Measurements from ENCODE around the gene PPP5C.
"Not testable (repeated sequence)": the region's sequence is repeated elsewhere in the genome, so short reads cannot be mapped to it uniquely, and the experiment has no call there.

The PPP5C gene

GRCh38 chr19:46385636-46386035 lies 38.7 kb downstream of the PPP5C start:
- no peak for DNase-seq (ENCODE audit: low read depth, low spot score)

- DNase-seq (ENCODE audit: low read depth, low spot score): no peak
These were observed 39.3 kb downstream of the PPP5C start for GRCh38 chr19:46386151-46386550.

GRCh38 chr19:46386996-46387712 lies 40.3 kb downstream of the PPP5C start:
- no peak for DNase-seq (ENCODE audit: low read depth, low spot score)

- DNase-seq (ENCODE audit: low read depth, low spot score): no peak
These were observed 40.8 kb downstream of the PPP5C start for GRCh38 chr19:46387713-46388130.

- DNase-seq (ENCODE audit: low read depth, low spot score): no peak
These were observed 41.6 kb downstream of the PPP5C start for GRCh38 chr19:46388311-46389095.

- no peak for DNase-seq (ENCODE audit: low read depth, low spot score)
These were observed 43.4 kb downstream of the PPP5C start for GRCh38 chr19:46390121-46390858.

- no peak for DNase-seq (ENCODE audit: low read depth, low spot score)
These were observed 44.0 kb downstream of the PPP5C start for GRCh38 chr19:46390866-46391265.

- DNase-seq (ENCODE audit: low read depth, low spot score): no peak
These were observed 44.7 kb downstream of the PPP5C start for GRCh38 chr19:46391296-46392251.

- no peak for DNase-seq (ENCODE audit: low read depth, low spot score)
These were observed 45.4 kb downstream of the PPP5C start for GRCh38 chr19:46392252-46392801.

GRCh38 chr19:46392837-46393236 lies 46.0 kb downstream of the PPP5C start:
- DNase-seq (ENCODE audit: low read depth, low spot score): no peak

- no peak for DNase-seq (ENCODE audit: low read depth, low spot score)
These were observed 46.8 kb downstream of the PPP5C start for GRCh38 chr19:46393456-46394401.

GRCh38 chr19:46394402-46394797 lies 47.5 kb downstream of the PPP5C start:
- DNase-seq (ENCODE audit: low read depth, low spot score): no peak

GRCh38 chr19:46397801-46398479 lies 51.1 kb downstream of the PPP5C start:
- DNase-seq (ENCODE audit: low read depth, low spot score): not testable (repeated sequence)

- DNase-seq (ENCODE audit: low read depth, low spot score): no peak
These were observed 55.8 kb downstream of the PPP5C start for GRCh38 chr19:46402725-46403124.

- no peak for DNase-seq (ENCODE audit: low read depth, low spot score)
These were observed 57.3 kb downstream of the PPP5C start for GRCh38 chr19:46404055-46404752.

- DNase-seq (ENCODE audit: low read depth, low spot score): no peak
These were observed 58.0 kb downstream of the PPP5C start for GRCh38 chr19:46404753-46405468.

GRCh38 chr19:46406976-46407375 lies 60.1 kb downstream of the PPP5C start:
- no peak for DNase-seq (ENCODE audit: low read depth, low spot score)
